ENCODE data around the gene BICDL1. TPM values are rescaled to one million over a fixed set of nuclear protein-coding genes. Genes with fewer than 3 reads are reported as not detected.

The BICDL1 gene
- total and polyA plus RNA-seq, 10 of the 15 experiments (the other 5 are each of a cell fraction or from before 2014, with no cell fraction given) = 0.72 to 12.3 (median 4.2) TPM

- in situ Hi-C loops (cut with MboI) = no loop called here
- ChIA-PET SMC1A (ENCODE audit: uncharacterized antibody, unreplicated experiment) (interaction anchor here (0.6 to 1.3 kb wide), 3 partner anchors 9 to 49 kb away, joined by 3 to 5 read pairs (median 3); no protein-coding TSS in a partner anchor), CTCF (interaction anchor here (0.6 to 2.9 kb wide), 3 partner anchors 8 to 205 kb away, joined by 3 to 9 read pairs (median 5); no protein-coding TSS in a partner anchor), RAD21 (ENCODE audit: unreplicated experiment) (interaction anchor here (0.9 to 2.1 kb wide), 3 partner anchors 8 to 12 kb away, joined by 3 to 6 read pairs (median 5); partner anchors contain the start of gene BICDL1), POLR2A (interaction anchor here (0.6 to 0.7 kb wide), 6 partner anchors 9 to 235 kb away, joined by 3 to 5 read pairs (median 4); no protein-coding TSS in a partner anchor)
- H3K27me3 ChIP-seq (replicated peaks in 1 of 2; ENCODE audit: control insufficient read depth in 2 of 2, insufficient read depth in 2 of 2, low read length in 1 of 2) = no peaks in the 10 kb centered on the region
- H2AFZ ChIP-seq (ENCODE audit: control insufficient read depth, low read depth, low read length) = no peak overlapping the region
- no peaks in the 10 kb centered on the region for H3K36me3 ChIP-seq (ENCODE audit: control insufficient read depth in 2 of 2, insufficient read depth in 2 of 2, low read length in 1 of 2)
- H3K4me3 ChIP-seq = no peak overlapping the region
- TF ChIP-seq YY1 (IDR thresholded peaks at IDR 0.05; ENCODE audit: low read depth, low read length) (no peak), BRCA1 (IDR thresholded peaks at IDR 0.05; ENCODE audit: low read depth, low read length) (no peak), FOXK2 (IDR thresholded peaks at IDR 0.05) (no peak), MTA3 (IDR thresholded peaks at IDR 0.05; ENCODE audit: borderline replicate concordance, low read length) (no peak), KLF5 (IDR thresholded peaks at IDR 0.05; ENCODE audit: partially characterized antibody) (no peak), NFYB (IDR thresholded peaks at IDR 0.05; ENCODE audit: insufficient read depth, low read depth, low read length) (no peak), FOS (IDR thresholded peaks at IDR 0.05; ENCODE audit: borderline replicate concordance, extremely low read depth, insufficient read length) (no peak), ATF3 (IDR thresholded peaks at IDR 0.05; ENCODE audit: borderline replicate concordance, extremely low read depth, low read depth, low read length) (no peak), TCF7 (IDR thresholded peaks at IDR 0.05; ENCODE audit: borderline replicate concordance) (no peak), NRF1 (conservative IDR thresholded peaks at IDR 0.05; ENCODE audit: low read depth, low read length) (no peak), NR2F1 (conservative IDR thresholded peaks at IDR 0.05) (no peak)
- H3K27ac ChIP-seq (ENCODE audit: control insufficient read depth, insufficient read depth) = no peak overlapping the region
- no peak for DNase-seq (ENCODE audit: low read depth, low spot score)
- no peaks in the 10 kb centered on the region for H3K9me3 ChIP-seq (replicated peaks; ENCODE audit: control insufficient read depth, insufficient read depth, low read length)
- BruUV-seq (replicated peaks) = no TSS peak
- FAIRE-seq = no peak
- WGBS (ENCODE audit: insufficient coverage, insufficient replicate concordance, low lambda C conversion rate, missing lambda C conversion rate) = 82% methylated on average over 11 of the region's 13 CpGs
- H3K4me1 ChIP-seq (ENCODE audit: control insufficient read depth, insufficient read depth, low read length) = no peaks in the 10 kb centered on the region
- no peaks in the 10 kb centered on the region for H4K20me1 ChIP-seq (ENCODE audit: control insufficient read depth, insufficient read depth)
- no peak overlapping the region for H3K9ac ChIP-seq (ENCODE audit: control insufficient read depth, insufficient read depth, low read length)
- no peak for ATAC-seq
- H3K4me2 ChIP-seq (ENCODE audit: control insufficient read depth, insufficient read depth) = no peak overlapping the region
- no peaks in the 10 kb centered on the region for H3K79me2 ChIP-seq (ENCODE audit: control insufficient read depth, insufficient read depth, low read length)
- intact Hi-C loops (cut with micrococcal nuclease; ENCODE audit: unreplicated experiment) = no loop called here
These were observed 9.6 kb downstream of the BICDL1 start for GRCh38 chr12:119998471-119999245.
